Pancreas (tissue), 10 donors: ENCODE data around the gene BCL7B. TPM values are rescaled to one million over a fixed set of nuclear protein-coding genes. Genes with fewer than 3 reads are reported as not detected.
"Not testable (repeated sequence)": the region's sequence is repeated elsewhere in the genome, so short reads cannot be mapped to it uniquely, and the experiment has no call there.

Source experiments
- ATAC-seq, 4 donors: fragments of 200-7000 bp; cut with Tn5 transposase; one replicate each; pipeline versions ENCODE4 v1.8.0 to v1.9.1; 2020; ENCODE audit warnings: mild to moderate bottlenecking in 4 of 4, moderate library complexity in 4 of 4
- DNase-seq, 6 donors: peaks; one replicate each; pipeline ENCODE4 v3.0.0-alpha.2; 2020
- FAIRE-seq: peaks from 2 replicates; lab custom pipeline; 2012; peaks lifted over from hg19 to GRCh38; lab: Jason Lieb, UNC
- H3K27ac ChIP-seq, 4 donors: fragments of 200-600 bp; sonication (generic); 1 replicate in 3 of 4; 2 replicates in 1 of 4; pipeline versions ENCODE4 v1.5.0 to v1.8.0; 2020
- H3K27me3 ChIP-seq, 4 donors: fragments of 200-600 bp; one replicate each; pipeline ENCODE4 v1.8.0; 2021
- H3K36me3 ChIP-seq, 3 donors: fragments of 200-600 bp; sonication (generic) in 1 of 3; one replicate each; pipeline versions ENCODE4 v1.5.0 to v1.8.0; 2020 to 2021
- H3K4me1 ChIP-seq, 3 donors: fragments of 200-600 bp; one replicate each; pipeline ENCODE4 v1.8.0; 2021
- H3K4me3 ChIP-seq, 4 donors: fragments of 200-600 bp; sonication (generic) in 2 of 4; one replicate each; pipeline versions ENCODE4 v1.5.0 to v1.8.0; 2020 to 2021
- H3K9me3 ChIP-seq, 4 donors: fragments of 200-600 bp; one replicate each; pipeline ENCODE4 v1.8.0; 2021
- CTCF ChIP-seq, 4 donors: fragments of 200-600 bp; sonication (generic) in 3 of 4; IDR thresholded peaks; one replicate each; pipeline versions ENCODE4 v1.5.0 to v1.8.0; 2021; ENCODE audit warnings: antibody characterized with exemption in 4 of 4
- WGBS, 2 donors: extraction: QIAGEN DNeasy Blood & Tissue Kit; methylation state at CpG; one replicate each; pipeline ENCODE4 v1.1.7; 2013; 5-methylcytosine and 5-hydroxymethylcytosine counted together
- intact Hi-C, 3 donors: fragments of 100-400 bp; cut with DNase I; formaldehyde crosslinking; loops; one replicate each; pipeline versions ENCODE4 v1.11.1 to v1.14.2; 2022
- polyA plus RNA-seq, 2 donors: library from polyadenylated mRNA; stranded (reverse); fragments of 200-250 nt; gene quantifications; one replicate each; pipeline ENCODE4 v1.2.3, GENCODE V29; 2013
- total RNA-seq, 6 donors: library from RNA; stranded (reverse); fragmentation: NEBNext Ultra II Directional in 4 of 6; extraction: Animal tissue kit (Norgen Biotek cat#: 25700) in 4 of 6; gene quantifications; one replicate each; pipeline versions ENCODE4 v1.2.1 to v1.2.4, GENCODE V29; 2021 to 2023
- donor health status: healthy with polysubstance abuse.
- donor health status: DM: no; HTN: no; CAD: no; lungs with moderate emphysema.
- donor health status: DM: no; HTN: no; CAD: no.
- donor health status: control.
- donor health status: control.
- donor health status: Bipolar disorder and iron deficiency.
- donor health status: DM: yes; HTN: yes; CAD: no.
- donor health status: DM: no; HTN: no; CAD: no.
- donor health status: DM: no; HTN: no; CAD: no.
- donor health status: DM: yes; HTN: yes; CAD: no.

BCL7B gene
- total and polyA plus RNA-seq, 8 donors: 13.5 to 44.6 (median 17.6) TPM

GRCh38 chr7:73593207-73594045 is 35.9 kb upstream of the BCL7B start:
- Histone ChIP-seq H3K4me1 (no peaks in the 10 kb centered on the region), H3K4me3 (no peak overlapping the region), H3K27ac (no peak overlapping the region), H3K36me3 (no peaks in the 10 kb centered on the region), H3K9me3 (no peaks in the 10 kb centered on the region), H3K27me3 (no peaks in the 10 kb centered on the region)
- TF ChIP-seq CTCF (IDR thresholded peaks at IDR 0.05): no peak
- WGBS, 2 donors: 61 to 76% methylated on average over 14 of the region's 14 CpGs
- peak in 2 of 4 donors; percentile 4 to 10 for ATAC-seq
- no peak for DNase-seq
- intact Hi-C loops: no loop called here
- FAIRE-seq: no peak

GRCh38 chr7:73586911-73587310 is 29.4 kb upstream of the BCL7B start:
- Histone ChIP-seq H3K27ac (no peak overlapping the region), H3K4me3 (no peak overlapping the region), H3K4me1 (no peaks in the 10 kb centered on the region), H3K9me3 (no peaks in the 10 kb centered on the region), H3K27me3 (no peaks in the 10 kb centered on the region), H3K36me3 (no peaks in the 10 kb centered on the region)
- intact Hi-C loops: no loop called here
- TF ChIP-seq CTCF (IDR thresholded peaks at IDR 0.05): no peak
- DNase-seq (peak in 1 of 6 donors; percentile 43), ATAC-seq (no peak), FAIRE-seq (no peak)
- WGBS, 2 donors: 91 to 94% methylated on average over 12 of the region's 12 CpGs

GRCh38 chr7:73585196-73585595 is 27.7 kb upstream of the BCL7B start:
- WGBS, 2 donors: 74 to 84% methylated on average over 2 of the region's 2 CpGs
- Histone ChIP-seq H3K36me3 (no peaks in the 10 kb centered on the region), H3K9me3 (no peaks in the 10 kb centered on the region), H3K4me1 (no peaks in the 10 kb centered on the region), H3K27me3 (no peaks in the 10 kb centered on the region), H3K4me3 (no peak overlapping the region), H3K27ac (no peak overlapping the region)
- FAIRE-seq (no peak), DNase-seq (peak in 1 of 6 donors; percentile 4), ATAC-seq (no peak)
- no peak for TF ChIP-seq CTCF (IDR thresholded peaks at IDR 0.05)
- intact Hi-C loops: no loop called here

GRCh38 chr7:73582664-73583202 is 25.2 kb upstream of the BCL7B start:
- Histone ChIP-seq H3K27me3 (no peaks in the 10 kb centered on the region), H3K4me1 (no peaks in the 10 kb centered on the region), H3K36me3 (no peaks in the 10 kb centered on the region), H3K9me3 (no peaks in the 10 kb centered on the region), H3K4me3 (no peak overlapping the region), H3K27ac (no peak overlapping the region)
- 81 to 93% methylated on average over 6 of the region's 6 CpGs for WGBS, 2 donors
- no peak for ATAC-seq
- no peak for TF ChIP-seq CTCF (IDR thresholded peaks at IDR 0.05)
- FAIRE-seq: no peak
- intact Hi-C loops: no loop called here
- peak in 1 of 6 donors; percentile 5 for DNase-seq

- H3K9me3 ChIP-seq, H3K4me3 ChIP-seq, FAIRE-seq, H3K27me3 ChIP-seq, ATAC-seq, H3K27ac ChIP-seq, H3K36me3 ChIP-seq, intact Hi-C loops, H3K4me1 ChIP-seq: not testable (repeated sequence)
- 73 to 83% methylated on average over 9 of the region's 9 CpGs for WGBS, 2 donors
- DNase-seq: peak in 1 of 6 donors; percentile 6
These were observed 23.5 kb upstream of the BCL7B start for GRCh38 chr7:73581006-73581405.
